H9 (cell line): ENCODE data around the gene GIMAP7. TPM values are rescaled to one million over a fixed set of nuclear protein-coding genes. Genes with fewer than 3 reads are reported as not detected.

Experiments used
- DNase-seq: peaks from one replicate; pipeline ENCODE4 v3.0.0-alpha.2; 2017
- H2AFZ ChIP-seq: one replicate; pipeline ENCODE4 v1.6.1; 2013; ENCODE audit warnings: mild to moderate bottlenecking, low read length, control low read depth, moderate library complexity
- H2AK5ac ChIP-seq: 2 replicates; pipeline ENCODE4 v1.6.1; 2013; ENCODE audit warnings: low read length, control low read depth, mixed read lengths; ENCODE audit not compliant: insufficient read length
- H2BK120ac ChIP-seq: one replicate; pipeline ENCODE4 v1.6.1; 2013; ENCODE audit warnings: low read depth, mild to moderate bottlenecking, low read length, control low read depth, inconsistent platforms; ENCODE audit not compliant: poor library complexity, severe bottlenecking
- H2BK12ac ChIP-seq: 2 replicates; pipeline ENCODE4 v1.6.1; 2013; ENCODE audit warnings: low read length, control low read depth, mixed read lengths, low read depth; ENCODE audit not compliant: insufficient read length
- H2BK15ac ChIP-seq: 2 replicates; pipeline ENCODE4 v1.6.1; 2013; ENCODE audit warnings: low read depth, low read length, control low read depth
- H2BK20ac ChIP-seq: one replicate; pipeline ENCODE4 v1.6.1; 2013; ENCODE audit warnings: low read depth, mild to moderate bottlenecking, low read length, control low read depth, inconsistent platforms; ENCODE audit not compliant: poor library complexity, severe bottlenecking
- H2BK5ac ChIP-seq: 2 replicates; pipeline ENCODE4 v1.6.1; 2013; ENCODE audit warnings: low read length, control low read depth, mixed read lengths; ENCODE audit not compliant: insufficient read length
- H3K14ac ChIP-seq: 2 replicates; pipeline ENCODE4 v1.6.1; 2013; ENCODE audit warnings: low read length, control low read depth; ENCODE audit not compliant: insufficient read depth
- H3K18ac ChIP-seq: 2 replicates; pipeline ENCODE4 v1.6.1; 2013; ENCODE audit warnings: low read depth, mild to moderate bottlenecking, mixed read lengths, low read length, control low read depth; ENCODE audit not compliant: insufficient read length
- H3K23ac ChIP-seq: 2 replicates; pipeline ENCODE4 v1.6.1; 2013; ENCODE audit warnings: low read length, control low read depth, mixed read lengths, low read depth; ENCODE audit not compliant: insufficient read length
- H3K23me2 ChIP-seq: 2 replicates; pipeline ENCODE4 v1.6.1; 2013; ENCODE audit warnings: low read depth, mild to moderate bottlenecking, mixed read lengths, low read length, control low read depth; ENCODE audit not compliant: insufficient read length, poor library complexity, severe bottlenecking
- H3K27ac ChIP-seq: 2 replicates; pipeline ENCODE4 v1.5.1; 2013; ENCODE audit warnings: low read length, control low read depth, mixed read lengths, low read depth; ENCODE audit not compliant: insufficient read length
- H3K27me3 ChIP-seq: 2 replicates; pipeline ENCODE4 v1.6.1; 2013; ENCODE audit warnings: low read length, control low read depth, inconsistent platforms; ENCODE audit not compliant: insufficient read depth
- H3K4ac ChIP-seq: 2 replicates; pipeline ENCODE4 v1.6.1; 2013; ENCODE audit warnings: low read depth, mild to moderate bottlenecking, control low read depth, inconsistent platforms, low read length, moderate library complexity
- H3K4me1 ChIP-seq: 2 replicates; pipeline ENCODE4 v1.6.1; 2013; ENCODE audit warnings: low read length, control low read depth, inconsistent platforms; ENCODE audit not compliant: insufficient read depth
- H3K4me2 ChIP-seq: 2 replicates; pipeline ENCODE4 v1.6.1; 2013; ENCODE audit warnings: low read length, control low read depth, mixed read lengths; ENCODE audit not compliant: insufficient read length, insufficient read depth
- H3K56ac ChIP-seq: 2 replicates; pipeline ENCODE4 v1.6.1; 2013; ENCODE audit warnings: low read depth, mild to moderate bottlenecking, mixed read lengths, low read length, control low read depth; ENCODE audit not compliant: insufficient read length
- H3K79me1 ChIP-seq: 2 replicates; pipeline ENCODE4 v1.6.1; 2013; ENCODE audit warnings: low read depth, mild to moderate bottlenecking, moderate library complexity, low read length, control low read depth, inconsistent platforms; ENCODE audit not compliant: insufficient read depth, poor library complexity, severe bottlenecking
- H3K79me2 ChIP-seq: 2 replicates; pipeline ENCODE4 v1.6.1; 2013; ENCODE audit warnings: low read length, control low read depth, inconsistent platforms; ENCODE audit not compliant: insufficient read depth
- H3K9ac ChIP-seq: 2 replicates; pipeline ENCODE4 v1.6.1; 2013; ENCODE audit warnings: low read length, control low read depth, mixed read lengths; ENCODE audit not compliant: insufficient read length; ENCODE audit errors: extremely low read depth
- H3K9me3 ChIP-seq: one replicate; pipeline ENCODE4 v1.6.1; 2013; ENCODE audit warnings: low read depth, low read length, inconsistent platforms; ENCODE audit not compliant: control insufficient read depth
- H3T11ph ChIP-seq: one replicate; pipeline ENCODE4 v1.6.1; 2013; ENCODE audit warnings: mild to moderate bottlenecking, low read length, control low read depth, inconsistent platforms
- H4K20me1 ChIP-seq: one replicate; pipeline ENCODE4 v1.6.1; 2013; ENCODE audit not compliant: control insufficient read depth, insufficient read length, insufficient read depth
- H4K5ac ChIP-seq: 2 replicates; pipeline ENCODE4 v1.6.1; 2013; ENCODE audit warnings: low read depth, mild to moderate bottlenecking, mixed read lengths, low read length, control low read depth; ENCODE audit not compliant: insufficient read length
- H4K8ac ChIP-seq: replicated peaks from 2 replicates; pipeline ENCODE4 v1.6.1; 2013; ENCODE audit warnings: low read length, control low read depth, mixed read lengths, low read depth; ENCODE audit not compliant: insufficient read length
- H4K91ac ChIP-seq: 2 replicates; pipeline ENCODE4 v1.6.1; 2013; ENCODE audit warnings: low read depth, mild to moderate bottlenecking, moderate library complexity, mixed read lengths, low read length, control low read depth; ENCODE audit not compliant: insufficient read length
- H3K27ac Mint-ChIP-seq, 3 experiments: 2 replicates in 2 of 3; 3 replicates in 1 of 3; pipeline ENCODE4 v1.8.0; 2020 to 2021; ENCODE audit warnings: mixed read lengths in 3 of 3, mild to moderate bottlenecking in 1 of 3, moderate library complexity in 1 of 3
- H3K27me3 Mint-ChIP-seq: 2 replicates; pipeline ENCODE4 v1.8.0; 2021; ENCODE audit warnings: low read depth, mild to moderate bottlenecking, moderate library complexity, mixed read lengths
- H3K36me3 Mint-ChIP-seq, 3 experiments: 2 replicates in 2 of 3; 3 replicates in 1 of 3; pipeline ENCODE4 v1.8.0; 2020 to 2021; ENCODE audit warnings: low read depth in 3 of 3, mixed read lengths in 3 of 3; ENCODE audit not compliant: insufficient read depth in 1 of 3
- H3K4me1 Mint-ChIP-seq, 2 experiments: 2 replicates each; pipeline ENCODE4 v1.8.0; 2020; ENCODE audit warnings: mixed read lengths in 2 of 2
- H3K4me3 Mint-ChIP-seq, 2 experiments: 2 replicates in 1 of 2; 3 replicates in 1 of 2; pipeline ENCODE4 v1.8.0; 2020 to 2021; ENCODE audit warnings: mild to moderate bottlenecking in 2 of 2, mixed read lengths in 2 of 2, moderate library complexity in 1 of 2
- H3K9me3 Mint-ChIP-seq, 2 experiments: 2 replicates in 1 of 2; 3 replicates in 1 of 2; pipeline ENCODE4 v1.8.0; 2020; ENCODE audit warnings: mild to moderate bottlenecking in 2 of 2, mixed read lengths in 2 of 2, moderate library complexity in 1 of 2
- CTCF ChIP-seq: fragments of 200-600 bp; sonication (generic); conservative IDR thresholded peaks from 3 replicates; pipeline ENCODE4 v1.8.0; 2021; ENCODE audit warnings: antibody characterized with exemption, mild to moderate bottlenecking
- WGBS: extraction: QIAGEN DNeasy Blood & Tissue Kit; methylation state at CpG from one replicate; pipeline ENCODE4 v1.1.7; 2013; ENCODE audit warnings: missing lambda C conversion rate, low lambda C conversion rate, mixed read lengths; ENCODE audit not compliant: insufficient read length; ENCODE audit errors: extremely low coverage; 5-methylcytosine and 5-hydroxymethylcytosine counted together
- total RNA-seq: library from RNA; stranded (reverse); gene quantifications from 2 replicates; pipeline ENCODE4 v1.2.1, GENCODE V29; 2021

GIMAP7 gene
- total RNA-seq, 1 experiment from 2014 or later = not detected

DNA sequence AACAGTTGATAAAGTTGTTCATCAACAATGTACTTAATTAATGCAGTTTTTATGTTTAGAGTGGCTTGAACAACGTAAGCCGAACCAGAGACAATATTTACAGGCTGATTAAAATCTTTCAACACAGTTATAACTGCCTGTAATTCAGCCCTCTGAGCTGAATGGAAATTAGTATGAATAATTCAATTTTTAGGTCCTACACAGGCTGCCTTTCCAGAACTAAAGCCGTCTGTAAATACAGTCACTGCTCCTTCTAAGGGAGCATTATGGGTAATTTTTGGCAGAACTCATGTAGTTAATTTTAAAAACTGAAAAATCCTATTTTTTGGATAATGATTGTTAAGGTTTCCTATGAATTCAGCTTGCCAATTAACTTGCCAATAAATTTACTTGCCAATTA lies 49.9 kb downstream of the GIMAP7 start:
- no peak for DNase-seq
- TF ChIP-seq CTCF = no peak
- H4K20me1 ChIP-seq = no peaks in the 10 kb centered on the region
- no peak overlapping the region for H4K5ac ChIP-seq
- no peak overlapping the region for H2BK120ac ChIP-seq
- peaks cover 15% of the 10 kb centered on the region in 2 experiments for H3K9me3 Mint-ChIP-seq
- H2BK15ac ChIP-seq = no peak overlapping the region
- H3K4me2 ChIP-seq = no peak overlapping the region
- H3K4ac ChIP-seq = no peak overlapping the region
- H3K79me2 ChIP-seq = no peaks in the 10 kb centered on the region
- H3K4me3 Mint-ChIP-seq = no peak overlapping the region
- no peak overlapping the region for H3K27ac Mint-ChIP-seq
- no CpG with 5 or more reads among the region's 3 CpGs for WGBS
- no peak overlapping the region for H2BK12ac ChIP-seq
- H3K56ac ChIP-seq = no peak overlapping the region
- H3K14ac ChIP-seq = no peak overlapping the region
- peaks cover 7 to 9% (median 9%) of the 10 kb centered on the region in 3 experiments for H3K36me3 Mint-ChIP-seq
- peaks cover 7% of the 10 kb centered on the region; the same call in 1 of the 2 replicates for H3K4me1 ChIP-seq
- H3K23me2 ChIP-seq = no peaks in the 10 kb centered on the region
- no peak overlapping the region for H2AFZ ChIP-seq
- H3T11ph ChIP-seq = no peak overlapping the region
- no peak overlapping the region for H2BK20ac ChIP-seq
- H4K91ac ChIP-seq = no peak overlapping the region
- no peak overlapping the region for H3K9ac ChIP-seq
- peaks cover 8% of the 10 kb centered on the region for H3K9me3 ChIP-seq
- no peak overlapping the region for H2BK5ac ChIP-seq
- H3K79me1 ChIP-seq = no peaks in the 10 kb centered on the region
- H4K8ac ChIP-seq = no peak overlapping the region
- no peak overlapping the region for H3K23ac ChIP-seq
- no peak overlapping the region for H3K27ac ChIP-seq
- H2AK5ac ChIP-seq = no peak overlapping the region
- H3K27me3 ChIP-seq = no peaks in the 10 kb centered on the region
- H3K4me1 Mint-ChIP-seq = peaks cover 40 to 43% of the 10 kb centered on the region in 2 experiments
- H3K27me3 Mint-ChIP-seq = peaks cover 34% of the 10 kb centered on the region
- no peak overlapping the region for H3K18ac ChIP-seq
